HepG2 (cell line): ENCODE measurements around the gene MAN2B2. TPM values are rescaled to one million over a fixed set of nuclear protein-coding genes. Genes with fewer than 3 reads are reported as not detected.

Experiments used
- NFIC ChIP-seq: IDR thresholded peaks from 2 replicates; pipeline ENCODE4 v1.6.1; 2012; ENCODE audit warnings: mild to moderate bottlenecking, low read length, inconsistent platforms
- NR2F1 ChIP-seq, 2 experiments: fragments of 450-650 bp in 1 of 2; formaldehyde crosslinking in 1 of 2; IDR thresholded peaks; 2 replicates each; pipeline versions ENCODE4 v1.5.0 to v1.6.1; 2016 to 2020; ENCODE audit warnings: mild to moderate bottlenecking in 1 of 2, missing compliant biosample characterization in 1 of 2, missing genetic modification reagents in 1 of 2, moderate library complexity in 1 of 2
- RNF219 ChIP-seq: sonication (generic); formaldehyde crosslinking; IDR thresholded peaks from 2 replicates; pipeline ENCODE4 v1.5.0; 2020; ENCODE audit warnings: mild to moderate bottlenecking, missing genetic modification reagents
- SALL1 ChIP-seq: sonication (generic); formaldehyde crosslinking; IDR thresholded peaks from 2 replicates; pipeline ENCODE4 v1.8.0; 2022; ENCODE audit warnings: mild to moderate bottlenecking, missing genetic modification reagents
- SMAD1 ChIP-seq: sonication (generic); formaldehyde crosslinking; IDR thresholded peaks from 2 replicates; pipeline ENCODE4 v1.4.0; 2020; ENCODE audit warnings: missing genetic modification reagents, low read depth, mild to moderate bottlenecking, borderline replicate concordance
- SMAD3 ChIP-seq: sonication (generic); formaldehyde crosslinking; IDR thresholded peaks from 2 replicates; pipeline ENCODE4 v1.4.0; 2020; ENCODE audit warnings: missing genetic modification reagents
- SRSF9 ChIP-seq: fragments of 200-400 bp; formaldehyde crosslinking; IDR thresholded peaks from 2 replicates; pipeline ENCODE4 v1.6.1; 2018; ENCODE audit warnings: borderline replicate concordance, mild to moderate bottlenecking, low read depth, low read length; ENCODE audit not compliant: insufficient read depth, poor library complexity, severe bottlenecking
- STAG1 ChIP-seq: sonication (generic); formaldehyde crosslinking; IDR thresholded peaks from 2 replicates; pipeline ENCODE4 v1.4.0; 2020; ENCODE audit warnings: missing genetic modification reagents
- XRCC5 ChIP-seq: fragments of 200-400 bp; formaldehyde crosslinking; optimal IDR thresholded peaks from 2 replicates; pipeline ENCODE3; 2017; ENCODE audit warnings: mild to moderate bottlenecking, low read length
- YY1 ChIP-seq: IDR thresholded peaks from 2 replicates; pipeline ENCODE4 v1.6.1; 2011; ENCODE audit warnings: low read length, low read depth, moderate library complexity, mild to moderate bottlenecking; ENCODE audit not compliant: insufficient read depth, insufficient replicate concordance
- ZFY ChIP-seq: sonication (generic); formaldehyde crosslinking; IDR thresholded peaks from 2 replicates; pipeline ENCODE4 v1.4.0; 2020; ENCODE audit warnings: missing genetic modification reagents
- ZIK1 ChIP-seq: sonication (generic); formaldehyde crosslinking; IDR thresholded peaks from 2 replicates; pipeline ENCODE4 v1.5.0; 2020; ENCODE audit warnings: mild to moderate bottlenecking, low read depth, missing genetic modification reagents, borderline replicate concordance
- ZMYM4 ChIP-seq: sonication (generic); formaldehyde crosslinking; IDR thresholded peaks from 2 replicates; pipeline ENCODE4 v1.8.1; 2023; ENCODE audit warnings: mild to moderate bottlenecking, missing genetic modification reagents
- ZNF7 ChIP-seq: IDR thresholded peaks from 2 replicates; pipeline ENCODE4 v1.6.1; 2016; ENCODE audit warnings: missing biosample characterization, missing genetic modification reagents
- polyA plus RNA-seq, 8 experiments: library from polyadenylated mRNA; depleted of rRNA in 3 of 8; stranded (reverse) in 7 of 8; unstranded in 1 of 8; fragments of >200 nt; fragmentation: Illumina TruSeq in 4 of 8; extraction: Trizol in 4 of 8; gene quantifications; 2 replicates each; pipeline versions ENCODE4 v1.2.1 to v1.2.3, GENCODE V29; 2011 to 2016; ENCODE audit warnings: low read depth in 4 of 8, missing spikeins in 1 of 8, mixed read lengths in 1 of 8; ENCODE audit not compliant: insufficient read depth in 1 of 8
- total RNA-seq, 5 experiments: library from RNA; depleted of rRNA; stranded (reverse); fragments of >200 nt; fragmentation: Illumina TruSeq; extraction: Trizol; gene quantifications; 2 replicates each; pipeline ENCODE4 v1.2.3, GENCODE V29; 2016; ENCODE audit warnings: low read depth in 1 of 5
- TF ChIP-seq, protein P1 (sequence below), 2 experiments: sonication (generic) in 1 of 2; formaldehyde crosslinking in 1 of 2; IDR thresholded peaks; 2 replicates each; pipeline versions ENCODE4 v1.6.1 to v1.9.0; 2014 to 2022; ENCODE audit warnings: antibody characterized with exemption in 1 of 2, borderline replicate concordance in 1 of 2, inconsistent platforms in 1 of 2, low read depth in 1 of 2, missing genetic modification reagents in 1 of 2
- TF ChIP-seq, protein P2 (sequence below): sonication (generic); formaldehyde crosslinking; IDR thresholded peaks from 2 replicates; pipeline ENCODE4 v1.5.0; 2020; ENCODE audit warnings: mild to moderate bottlenecking, missing genetic modification reagents, moderate library complexity

Gene MAN2B2
- total and polyA plus RNA-seq, 2 of the 13 experiments (the other 11 are each of a cell fraction or from before 2014, with no cell fraction given) = 4.8 to 5.4 TPM

DNA sequence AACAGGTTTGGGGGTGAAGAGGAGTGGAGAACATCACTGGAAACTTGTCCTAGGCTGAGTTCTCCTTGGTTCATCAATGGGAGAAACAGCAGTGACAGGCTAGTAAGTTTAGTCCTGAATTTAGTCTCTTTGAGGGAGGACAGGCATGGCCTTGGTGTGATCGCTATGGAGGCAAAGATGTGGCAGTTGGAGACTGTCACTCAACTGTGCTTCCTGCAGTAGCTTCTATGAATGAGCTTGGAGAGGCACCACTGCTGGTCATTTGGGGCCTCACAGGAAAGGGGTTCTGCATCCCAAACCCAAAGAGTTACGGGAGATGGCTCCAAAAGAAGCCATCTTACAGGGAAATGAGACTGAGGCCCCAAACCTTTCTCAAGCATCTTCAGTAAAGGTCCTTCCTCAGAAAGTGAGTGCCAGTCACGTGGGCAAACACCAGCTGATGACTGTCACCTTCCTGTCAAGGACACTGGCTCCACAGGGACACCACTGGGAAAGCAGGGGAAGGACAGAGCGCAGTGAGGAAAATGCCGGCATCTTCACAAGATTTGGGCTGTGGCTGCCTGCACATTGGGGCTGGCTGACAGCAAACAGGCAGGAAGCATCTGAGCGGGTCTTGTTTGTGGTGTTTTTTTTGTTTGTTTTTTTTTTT, 72.7 kb downstream of the MAN2B2 start (continued):
- TF ChIP-seq, protein P1, sequence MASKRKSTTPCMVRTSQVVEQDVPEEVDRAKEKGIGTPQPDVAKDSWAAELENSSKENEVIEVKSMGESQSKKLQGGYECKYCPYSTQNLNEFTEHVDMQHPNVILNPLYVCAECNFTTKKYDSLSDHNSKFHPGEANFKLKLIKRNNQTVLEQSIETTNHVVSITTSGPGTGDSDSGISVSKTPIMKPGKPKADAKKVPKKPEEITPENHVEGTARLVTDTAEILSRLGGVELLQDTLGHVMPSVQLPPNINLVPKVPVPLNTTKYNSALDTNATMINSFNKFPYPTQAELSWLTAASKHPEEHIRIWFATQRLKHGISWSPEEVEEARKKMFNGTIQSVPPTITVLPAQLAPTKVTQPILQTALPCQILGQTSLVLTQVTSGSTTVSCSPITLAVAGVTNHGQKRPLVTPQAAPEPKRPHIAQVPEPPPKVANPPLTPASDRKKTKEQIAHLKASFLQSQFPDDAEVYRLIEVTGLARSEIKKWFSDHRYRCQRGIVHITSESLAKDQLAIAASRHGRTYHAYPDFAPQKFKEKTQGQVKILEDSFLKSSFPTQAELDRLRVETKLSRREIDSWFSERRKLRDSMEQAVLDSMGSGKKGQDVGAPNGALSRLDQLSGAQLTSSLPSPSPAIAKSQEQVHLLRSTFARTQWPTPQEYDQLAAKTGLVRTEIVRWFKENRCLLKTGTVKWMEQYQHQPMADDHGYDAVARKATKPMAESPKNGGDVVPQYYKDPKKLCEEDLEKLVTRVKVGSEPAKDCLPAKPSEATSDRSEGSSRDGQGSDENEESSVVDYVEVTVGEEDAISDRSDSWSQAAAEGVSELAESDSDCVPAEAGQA (IDR thresholded peaks at IDR 0.05; ENCODE audit: low read depth) = no peak
- TF ChIP-seq, protein P1 (CRISPR knock-in tag; IDR thresholded peaks at IDR 0.05; ENCODE audit: borderline replicate concordance) = no peak
- TF ChIP-seq YY1 (peak; percentile 26), ZFY (CRISPR knock-in tag) (no peak), SMAD3 (0 out of 2 replicates have a peak, but pooled peaks have one; percentile 45), SALL1 (CRISPR knock-in tag) (peak; percentile 52), NFIC (no peak), ZMYM4 (peak; percentile 68), XRCC5 (peak; percentile 27), ZIK1 (CRISPR knock-in tag) (no peak), ZNF7 (CRISPR knock-in tag) (no peak), STAG1 (peak; percentile 29; the same call in 1 of the 2 replicates), RNF219 (CRISPR knock-in tag) (no peak), NR2F1 (CRISPR knock-in tag; IDR thresholded peaks at IDR 0.05) (no peak), SRSF9 (no peak), SMAD1 (CRISPR knock-in tag) (no peak)
- TF ChIP-seq, protein P2, sequence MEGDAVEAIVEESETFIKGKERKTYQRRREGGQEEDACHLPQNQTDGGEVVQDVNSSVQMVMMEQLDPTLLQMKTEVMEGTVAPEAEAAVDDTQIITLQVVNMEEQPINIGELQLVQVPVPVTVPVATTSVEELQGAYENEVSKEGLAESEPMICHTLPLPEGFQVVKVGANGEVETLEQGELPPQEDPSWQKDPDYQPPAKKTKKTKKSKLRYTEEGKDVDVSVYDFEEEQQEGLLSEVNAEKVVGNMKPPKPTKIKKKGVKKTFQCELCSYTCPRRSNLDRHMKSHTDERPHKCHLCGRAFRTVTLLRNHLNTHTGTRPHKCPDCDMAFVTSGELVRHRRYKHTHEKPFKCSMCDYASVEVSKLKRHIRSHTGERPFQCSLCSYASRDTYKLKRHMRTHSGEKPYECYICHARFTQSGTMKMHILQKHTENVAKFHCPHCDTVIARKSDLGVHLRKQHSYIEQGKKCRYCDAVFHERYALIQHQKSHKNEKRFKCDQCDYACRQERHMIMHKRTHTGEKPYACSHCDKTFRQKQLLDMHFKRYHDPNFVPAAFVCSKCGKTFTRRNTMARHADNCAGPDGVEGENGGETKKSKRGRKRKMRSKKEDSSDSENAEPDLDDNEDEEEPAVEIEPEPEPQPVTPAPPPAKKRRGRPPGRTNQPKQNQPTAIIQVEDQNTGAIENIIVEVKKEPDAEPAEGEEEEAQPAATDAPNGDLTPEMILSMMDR = peak; percentile 58
